Caco-2 (cell line): ENCODE results near the gene MRM1. TPM values are rescaled to one million over a fixed set of nuclear protein-coding genes. Genes with fewer than 3 reads are reported as not detected.

Source experiments
- BruUV-seq: library from RNA; stranded (reverse); fragments of 400-500 nt; replicated peaks from 2 replicates; lab custom pipeline; 2021; lab: Mats Ljungman, UMichigan
- CTCF ChIA-PET: fragments of 300-600 bp; sonication (Branson Sonifier 250); formaldehyde crosslinking; loops from one replicate; lab custom pipeline; 2022; ENCODE audit warnings: antibody characterized with exemption; lab: Charles Lee
- POLR2A ChIA-PET: fragments of 300-600 bp; sonication (Branson Sonifier 250); formaldehyde crosslinking; loops from one replicate; lab custom pipeline; 2022; ENCODE audit warnings: antibody characterized with exemption; lab: Charles Lee
- DNase-seq, 2 experiments: peaks; one replicate each; pipeline versions ENCODE4 v3.0.0 to v3.0.0-alpha.2; 2020 to 2022
- H3K27me3 ChIP-seq: replicated peaks from 2 replicates; pipeline ENCODE4 v1.6.0; 2011; ENCODE audit warnings: low read length; ENCODE audit not compliant: control insufficient read depth, insufficient read depth
- H3K36me3 ChIP-seq: 2 replicates; pipeline ENCODE4 v1.5.1; 2011; ENCODE audit warnings: low read length; ENCODE audit not compliant: control insufficient read depth, insufficient read depth
- H3K4me1 ChIP-seq: fragments of 250-450 bp; sonication (Bioruptor Pico); 2 replicates; pipeline ENCODE4 v1.5.1; 2020; ENCODE audit warnings: mild to moderate bottlenecking
- H3K4me3 ChIP-seq: 2 replicates; pipeline ENCODE4 v1.5.1; 2011; ENCODE audit warnings: low read depth, mild to moderate bottlenecking, control low read depth, low read length
- H3K9me3 ChIP-seq: fragments of 250-450 bp; sonication (Bioruptor Pico); 2 replicates; pipeline ENCODE4 v1.5.1; 2020; ENCODE audit warnings: mild to moderate bottlenecking, moderate library complexity
- H3K27ac Mint-ChIP-seq: one replicate; pipeline ENCODE4 v1.8.0; 2022; ENCODE audit warnings: mixed read lengths; ENCODE audit not compliant: unreplicated experiment
- H3K27me3 Mint-ChIP-seq: one replicate; pipeline ENCODE4 v1.8.0; 2022; ENCODE audit warnings: mixed read lengths; ENCODE audit not compliant: insufficient read depth, unreplicated experiment
- H3K36me3 Mint-ChIP-seq: one replicate; pipeline ENCODE4 v1.8.0; 2022; ENCODE audit warnings: mild to moderate bottlenecking, mixed read lengths; ENCODE audit not compliant: insufficient read depth, unreplicated experiment
- H3K4me1 Mint-ChIP-seq: one replicate; pipeline ENCODE4 v1.8.0; 2022; ENCODE audit warnings: low read depth, mixed read lengths; ENCODE audit not compliant: unreplicated experiment
- H3K4me3 Mint-ChIP-seq: one replicate; pipeline ENCODE4 v1.8.0; 2022; ENCODE audit warnings: mild to moderate bottlenecking, moderate library complexity, mixed read lengths; ENCODE audit not compliant: unreplicated experiment
- H3K9me3 Mint-ChIP-seq: one replicate; pipeline ENCODE4 v1.8.0; 2022; ENCODE audit warnings: mixed read lengths; ENCODE audit not compliant: unreplicated experiment
- intact Hi-C: fragments of 100-400 bp; cut with micrococcal nuclease; formaldehyde crosslinking; loops from one replicate; pipeline ENCODE4 v1.10.0; 2022; ENCODE audit not compliant: unreplicated experiment
- total RNA-seq: library from RNA; stranded (reverse); gene quantifications from 2 replicates; pipeline ENCODE4 v1.2.3, GENCODE V29; 2022
- TF ChIP-seq, protein P1 (sequence below), 2 experiments: fragments of 200-600 bp in 1 of 2; IDR thresholded peaks; 1 replicate in 1 of 2; 2 replicates in 1 of 2; pipeline versions ENCODE4 v1.5.1 to v1.8.0; 2011 to 2022; ENCODE audit warnings: antibody characterized with exemption in 1 of 2, control low read depth in 1 of 2, inconsistent platforms in 1 of 2, low read depth in 1 of 2, low read length in 1 of 2, mild to moderate bottlenecking in 1 of 2, moderate library complexity in 1 of 2; ENCODE audit not compliant: insufficient read depth in 1 of 2, severe bottlenecking in 1 of 2, unreplicated experiment in 1 of 2

The MRM1 gene
- total RNA-seq, 1 experiment from 2014 or later = 9.3 TPM

DNA sequence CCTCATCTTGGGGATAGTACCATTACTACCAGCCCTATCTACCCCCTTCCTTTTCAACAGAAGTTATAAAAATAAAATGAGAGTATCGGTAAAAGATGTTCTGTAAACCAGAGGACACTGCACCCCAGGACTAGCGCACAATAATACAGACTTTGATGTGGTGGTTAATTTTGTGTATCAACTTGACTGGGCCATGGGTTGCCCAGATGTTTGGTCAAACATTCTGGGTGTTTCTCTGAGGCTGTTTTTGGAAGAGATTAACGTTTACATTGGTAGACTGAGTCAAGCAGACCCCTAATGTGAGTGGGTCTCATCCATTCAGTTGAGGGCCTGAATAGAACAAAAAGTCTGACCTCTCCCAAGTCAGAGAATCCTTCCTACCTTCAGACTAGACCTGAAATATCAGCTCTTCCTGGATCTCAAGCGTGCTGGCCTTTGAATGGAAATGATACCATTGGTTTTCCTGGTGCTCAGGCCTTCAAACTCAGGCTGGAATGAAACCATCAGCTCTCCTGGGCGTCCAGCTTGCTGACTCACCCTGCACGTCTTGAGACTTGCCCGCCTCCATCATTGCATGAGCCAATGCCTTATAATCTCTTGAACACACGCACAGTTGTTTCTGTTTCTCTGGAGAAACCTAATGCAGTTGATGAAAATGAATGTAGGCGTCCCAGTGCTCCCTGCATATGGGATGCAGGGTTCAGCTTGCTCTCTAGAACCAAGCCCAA lies 10.1 kb downstream of the MRM1 start:
- Mint-ChIP-seq H3K4me1 (no peaks in the 10 kb centered on the region), H3K4me3 (no peak overlapping the region), H3K27me3 (no peaks in the 10 kb centered on the region), H3K36me3 (peaks cover 12% of the 10 kb centered on the region), H3K9me3 (no peaks in the 10 kb centered on the region), H3K27ac (no peak overlapping the region)
- H3K27me3 ChIP-seq = no peaks in the 10 kb centered on the region
- intact Hi-C loops = no loop called here
- no peaks in the 10 kb centered on the region for H3K36me3 ChIP-seq
- BruUV-seq = no TSS peak
- TF ChIP-seq, protein P1, sequence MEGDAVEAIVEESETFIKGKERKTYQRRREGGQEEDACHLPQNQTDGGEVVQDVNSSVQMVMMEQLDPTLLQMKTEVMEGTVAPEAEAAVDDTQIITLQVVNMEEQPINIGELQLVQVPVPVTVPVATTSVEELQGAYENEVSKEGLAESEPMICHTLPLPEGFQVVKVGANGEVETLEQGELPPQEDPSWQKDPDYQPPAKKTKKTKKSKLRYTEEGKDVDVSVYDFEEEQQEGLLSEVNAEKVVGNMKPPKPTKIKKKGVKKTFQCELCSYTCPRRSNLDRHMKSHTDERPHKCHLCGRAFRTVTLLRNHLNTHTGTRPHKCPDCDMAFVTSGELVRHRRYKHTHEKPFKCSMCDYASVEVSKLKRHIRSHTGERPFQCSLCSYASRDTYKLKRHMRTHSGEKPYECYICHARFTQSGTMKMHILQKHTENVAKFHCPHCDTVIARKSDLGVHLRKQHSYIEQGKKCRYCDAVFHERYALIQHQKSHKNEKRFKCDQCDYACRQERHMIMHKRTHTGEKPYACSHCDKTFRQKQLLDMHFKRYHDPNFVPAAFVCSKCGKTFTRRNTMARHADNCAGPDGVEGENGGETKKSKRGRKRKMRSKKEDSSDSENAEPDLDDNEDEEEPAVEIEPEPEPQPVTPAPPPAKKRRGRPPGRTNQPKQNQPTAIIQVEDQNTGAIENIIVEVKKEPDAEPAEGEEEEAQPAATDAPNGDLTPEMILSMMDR (IDR thresholded peaks at IDR 0.05; ENCODE audit: insufficient read depth in 1 of 2, low read depth in 1 of 2, low read length in 1 of 2, severe bottlenecking in 1 of 2, unreplicated experiment in 1 of 2) = no peak
- no peaks in the 10 kb centered on the region for H3K9me3 ChIP-seq
- POLR2A ChIA-PET = no interaction called here
- no peaks in the 10 kb centered on the region for H3K4me1 ChIP-seq
- H3K4me3 ChIP-seq = no peak overlapping the region
- DNase-seq = no peak
- CTCF ChIA-PET = interaction anchor here (0.7 kb wide), 2 partner anchors 10 to 31 kb away, joined by 3 read pairs; no protein-coding TSS in a partner anchor

DNA sequence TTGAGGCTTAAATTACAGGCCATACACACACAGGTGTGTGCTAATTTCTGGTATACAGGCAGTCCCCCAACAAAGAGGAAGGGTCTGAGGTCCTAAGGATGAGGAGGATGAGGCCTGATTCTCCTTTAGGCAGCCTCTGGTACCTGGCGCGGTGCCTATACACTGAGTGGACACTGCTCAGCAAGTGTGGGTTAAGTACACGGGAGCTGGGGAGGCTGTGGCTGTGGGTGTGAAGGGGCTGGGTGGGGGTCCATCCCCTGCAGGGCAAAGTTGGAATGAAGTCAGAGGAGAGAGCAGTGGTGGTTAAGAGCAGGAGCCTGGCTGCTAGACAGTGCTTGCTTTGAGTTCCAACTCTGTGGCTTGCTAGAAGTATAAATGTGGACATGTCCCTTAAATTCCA lies 10.9 kb downstream of the MRM1 start:
- H3K36me3 ChIP-seq = no peaks in the 10 kb centered on the region
- no peak for DNase-seq
- no peaks in the 10 kb centered on the region for H3K9me3 Mint-ChIP-seq
- H3K36me3 Mint-ChIP-seq = peaks cover 12% of the 10 kb centered on the region
- no peak overlapping the region for H3K4me3 ChIP-seq
- no peak overlapping the region for H3K27ac Mint-ChIP-seq
- no TSS peak for BruUV-seq
- TF ChIP-seq, protein P1 (IDR thresholded peaks at IDR 0.05; ENCODE audit: insufficient read depth in 1 of 2, low read depth in 1 of 2, low read length in 1 of 2, severe bottlenecking in 1 of 2, unreplicated experiment in 1 of 2) = no peak
- H3K4me1 ChIP-seq = no peaks in the 10 kb centered on the region
- H3K9me3 ChIP-seq = no peaks in the 10 kb centered on the region
- ChIA-PET CTCF (no interaction called here), POLR2A (no interaction called here)
- H3K4me1 Mint-ChIP-seq = no peaks in the 10 kb centered on the region
- H3K27me3 ChIP-seq = no peaks in the 10 kb centered on the region
- H3K4me3 Mint-ChIP-seq = no peak overlapping the region
- intact Hi-C loops = no loop called here
- H3K27me3 Mint-ChIP-seq = no peaks in the 10 kb centered on the region

GRCh38 chr17:36613155-36613554 lies 11.8 kb downstream of the MRM1 start:
- Mint-ChIP-seq H3K27me3 (peaks cover 3% of the 10 kb centered on the region), H3K36me3 (peaks cover 5% of the 10 kb centered on the region), H3K4me3 (no peak overlapping the region), H3K4me1 (no peaks in the 10 kb centered on the region), H3K9me3 (no peaks in the 10 kb centered on the region), H3K27ac (no peak overlapping the region)
- BruUV-seq = no TSS peak
- Histone ChIP-seq H3K27me3 (no peaks in the 10 kb centered on the region), H3K4me1 (no peaks in the 10 kb centered on the region), H3K9me3 (no peaks in the 10 kb centered on the region), H3K36me3 (no peaks in the 10 kb centered on the region), H3K4me3 (no peak overlapping the region)
- ChIA-PET CTCF (no interaction called here), POLR2A (no interaction called here)
- intact Hi-C loops = no loop called here
- TF ChIP-seq, protein P1 (IDR thresholded peaks at IDR 0.05; ENCODE audit: insufficient read depth in 1 of 2, low read depth in 1 of 2, low read length in 1 of 2, severe bottlenecking in 1 of 2, unreplicated experiment in 1 of 2) = no peak
- DNase-seq = no peak
